ENCODE data around the gene PCDHGC5.

The PCDHGC5 gene

DNA sequence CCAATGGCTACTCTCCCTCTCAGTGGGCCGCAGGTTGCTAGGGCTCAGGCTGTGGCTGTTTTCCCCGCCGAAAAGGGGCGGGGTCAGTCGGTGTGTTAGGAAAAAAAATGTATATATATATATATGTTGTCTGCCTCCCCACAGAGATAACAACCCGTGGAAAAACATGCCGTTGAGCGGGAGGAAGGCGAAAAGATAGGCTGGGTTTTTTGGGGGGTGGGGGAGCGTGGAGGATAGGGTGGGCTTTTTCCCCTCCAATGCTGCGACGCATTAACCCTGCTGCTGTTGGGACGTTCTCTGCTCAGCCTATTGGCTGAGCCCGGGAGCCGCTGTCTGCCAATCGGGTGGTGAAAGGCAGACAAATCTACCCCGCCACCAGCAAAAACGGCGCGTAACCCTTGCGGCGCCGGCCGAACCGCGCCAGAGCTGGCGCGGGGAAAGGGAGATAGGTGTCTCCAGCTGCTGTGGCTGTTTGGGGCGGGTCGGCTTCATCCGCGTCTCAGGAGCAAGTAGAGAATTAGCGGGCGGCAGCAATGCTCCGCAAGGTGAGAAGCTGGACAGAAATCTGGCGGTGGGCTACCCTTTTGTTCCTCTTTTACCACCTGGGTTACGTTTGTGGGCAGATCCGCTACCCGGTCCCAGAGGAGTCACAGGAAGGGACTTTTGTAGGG, 4.1 kb upstream of the PCDHGC5 start, which contains the start of gene PCDHGC4:
PCDHGC4 (plus strand) TSS at position 390 of the 671 bp plus-strand sequence; CDS start at position 534, 144 bp downstream.
- H3K4me3 ChIP-seq (ENCODE audit: low read length), result no peak within 1 kb of the TSS
- TF ChIP-seq ZNF274 (IDR thresholded peaks at IDR 0.05; ENCODE audit: low read depth, low read length), result no peak

DNA sequence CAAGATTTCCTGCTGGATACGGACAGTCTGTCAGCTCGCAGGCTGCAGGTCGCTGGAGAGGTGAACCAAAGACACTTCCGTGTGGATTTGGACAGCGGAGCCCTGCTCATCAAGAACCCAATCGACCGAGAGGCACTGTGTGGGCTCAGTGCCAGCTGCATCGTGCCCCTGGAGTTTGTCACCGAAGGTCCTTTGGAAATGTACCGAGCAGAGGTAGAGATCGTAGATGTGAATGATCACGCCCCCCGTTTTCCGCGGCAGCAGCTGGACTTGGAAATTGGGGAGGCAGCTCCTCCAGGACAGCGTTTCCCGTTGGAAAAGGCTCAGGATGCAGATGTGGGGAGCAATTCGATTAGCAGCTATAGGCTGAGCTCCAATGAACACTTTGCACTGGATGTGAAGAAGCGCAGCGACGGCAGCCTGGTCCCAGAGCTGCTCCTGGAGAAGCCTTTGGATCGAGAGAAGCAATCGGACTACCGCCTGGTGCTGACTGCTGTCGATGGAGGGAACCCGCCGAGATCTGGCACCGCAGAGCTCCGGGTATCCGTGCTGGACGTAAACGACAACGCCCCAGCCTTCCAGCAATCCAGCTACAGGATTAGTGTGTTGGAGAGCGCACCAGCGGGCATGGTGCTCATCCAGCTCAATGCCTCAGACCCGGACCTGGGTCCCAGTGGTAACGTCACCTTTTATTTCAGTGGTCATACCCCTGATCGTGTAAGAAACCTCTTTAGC, 3.4 kb upstream of the PCDHGC5 start:
- no peak overlapping the region for H3K4me3 ChIP-seq (ENCODE audit: low read length)
- TF ChIP-seq ZNF274 (IDR thresholded peaks at IDR 0.05; ENCODE audit: low read depth, low read length), result no peak

DNA sequence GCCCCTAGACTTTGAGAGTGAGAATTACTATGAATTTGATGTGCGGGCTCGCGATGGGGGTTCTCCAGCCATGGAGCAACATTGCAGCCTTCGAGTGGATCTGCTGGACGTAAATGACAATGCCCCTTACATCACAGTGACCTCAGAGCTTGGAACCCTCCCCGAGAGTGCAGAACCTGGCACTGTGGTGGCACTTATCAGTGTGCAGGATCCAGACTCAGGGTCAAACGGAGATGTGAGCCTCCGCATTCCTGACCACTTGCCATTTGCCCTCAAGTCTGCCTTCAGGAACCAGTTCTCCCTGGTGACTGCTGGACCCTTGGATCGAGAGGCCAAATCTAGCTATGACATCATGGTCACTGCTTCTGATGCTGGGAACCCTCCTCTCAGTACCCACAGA, 2.8 kb upstream of the PCDHGC5 start:
- no peak for TF ChIP-seq ZNF274 (IDR thresholded peaks at IDR 0.05; ENCODE audit: low read depth, low read length)
- H3K4me3 ChIP-seq (ENCODE audit: low read length), result no peak overlapping the region

DNA sequence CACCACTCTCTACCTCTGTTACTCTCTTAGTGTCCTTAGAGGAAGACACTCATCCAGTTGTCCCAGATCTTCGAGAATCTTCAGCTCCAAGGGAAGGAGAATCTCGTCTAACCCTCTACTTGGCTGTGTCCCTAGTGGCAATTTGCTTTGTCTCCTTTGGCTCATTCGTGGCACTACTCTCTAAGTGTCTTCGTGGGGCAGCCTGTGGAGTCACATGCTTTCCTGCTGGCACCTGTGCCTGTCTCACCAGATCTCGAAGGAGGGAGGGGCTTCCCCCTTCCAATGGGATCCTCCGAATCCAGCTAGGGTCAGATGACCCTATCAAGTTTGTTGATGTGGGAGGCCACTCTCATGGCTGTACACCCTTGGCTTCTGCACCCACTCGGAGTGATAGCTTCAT, 1.8 kb upstream of the PCDHGC5 start:
- H3K4me3 ChIP-seq (ENCODE audit: low read length), result no peak overlapping the region
- no peak for TF ChIP-seq ZNF274 (IDR thresholded peaks at IDR 0.05; ENCODE audit: low read depth, low read length)

DNA sequence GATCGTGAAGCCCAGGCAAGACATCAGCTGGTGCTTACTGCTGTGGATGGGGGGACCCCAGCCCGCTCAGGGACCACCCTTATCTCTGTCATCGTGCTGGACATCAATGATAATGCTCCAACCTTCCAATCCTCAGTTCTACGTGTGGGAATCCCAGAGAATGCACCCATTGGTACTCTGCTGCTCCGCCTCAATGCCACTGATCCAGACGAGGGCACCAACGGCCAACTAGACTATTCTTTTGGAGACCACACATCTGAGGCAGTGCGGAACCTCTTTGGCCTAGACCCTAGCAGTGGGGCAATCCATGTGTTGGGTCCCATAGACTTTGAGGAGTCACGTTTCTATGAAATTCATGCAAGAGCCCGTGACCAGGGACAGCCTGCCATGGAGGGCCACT, 960 bp downstream of the PCDHGC5 start:
- H3K4me3 ChIP-seq (ENCODE audit: low read length), result no peak overlapping the region
- no peak for TF ChIP-seq ZNF274 (IDR thresholded peaks at IDR 0.05; ENCODE audit: low read depth, low read length)

DNA sequence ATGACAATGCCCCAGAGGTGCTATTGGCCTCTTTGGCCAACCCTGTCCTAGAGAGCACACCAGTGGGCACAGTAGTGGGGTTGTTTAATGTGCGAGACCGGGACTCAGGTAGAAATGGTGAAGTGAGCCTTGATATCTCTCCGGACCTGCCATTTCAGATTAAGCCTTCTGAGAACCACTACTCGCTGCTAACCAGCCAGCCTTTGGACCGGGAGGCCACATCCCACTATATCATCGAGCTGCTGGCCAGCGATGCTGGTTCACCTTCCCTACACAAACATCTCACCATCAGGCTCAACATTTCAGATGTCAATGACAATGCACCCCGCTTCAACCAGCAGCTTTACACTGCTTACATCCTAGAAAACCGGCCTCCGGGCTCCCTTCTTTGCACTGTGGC, 1.4 kb downstream of the PCDHGC5 start:
- no peak overlapping the region for H3K4me3 ChIP-seq (ENCODE audit: low read length)
- no peak for TF ChIP-seq ZNF274 (IDR thresholded peaks at IDR 0.05; ENCODE audit: low read depth, low read length)

DNA sequence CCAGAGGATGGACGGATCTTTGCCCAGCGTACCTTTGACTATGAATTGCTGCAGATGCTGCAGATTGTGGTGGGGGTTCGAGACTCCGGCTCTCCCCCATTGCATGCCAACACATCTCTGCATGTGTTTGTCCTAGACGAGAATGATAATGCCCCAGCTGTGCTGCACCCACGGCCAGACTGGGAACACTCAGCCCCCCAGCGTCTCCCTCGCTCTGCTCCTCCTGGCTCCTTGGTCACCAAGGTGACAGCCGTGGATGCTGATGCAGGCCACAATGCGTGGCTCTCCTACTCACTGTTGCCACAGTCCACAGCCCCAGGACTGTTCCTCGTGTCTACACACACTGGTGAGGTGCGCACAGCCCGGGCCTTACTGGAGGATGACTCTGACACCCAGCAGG, 1.9 kb downstream of the PCDHGC5 start:
- no peak for TF ChIP-seq ZNF274 (IDR thresholded peaks at IDR 0.05; ENCODE audit: low read depth, low read length)
- H3K4me3 ChIP-seq (ENCODE audit: low read length), result no peak overlapping the region

DNA sequence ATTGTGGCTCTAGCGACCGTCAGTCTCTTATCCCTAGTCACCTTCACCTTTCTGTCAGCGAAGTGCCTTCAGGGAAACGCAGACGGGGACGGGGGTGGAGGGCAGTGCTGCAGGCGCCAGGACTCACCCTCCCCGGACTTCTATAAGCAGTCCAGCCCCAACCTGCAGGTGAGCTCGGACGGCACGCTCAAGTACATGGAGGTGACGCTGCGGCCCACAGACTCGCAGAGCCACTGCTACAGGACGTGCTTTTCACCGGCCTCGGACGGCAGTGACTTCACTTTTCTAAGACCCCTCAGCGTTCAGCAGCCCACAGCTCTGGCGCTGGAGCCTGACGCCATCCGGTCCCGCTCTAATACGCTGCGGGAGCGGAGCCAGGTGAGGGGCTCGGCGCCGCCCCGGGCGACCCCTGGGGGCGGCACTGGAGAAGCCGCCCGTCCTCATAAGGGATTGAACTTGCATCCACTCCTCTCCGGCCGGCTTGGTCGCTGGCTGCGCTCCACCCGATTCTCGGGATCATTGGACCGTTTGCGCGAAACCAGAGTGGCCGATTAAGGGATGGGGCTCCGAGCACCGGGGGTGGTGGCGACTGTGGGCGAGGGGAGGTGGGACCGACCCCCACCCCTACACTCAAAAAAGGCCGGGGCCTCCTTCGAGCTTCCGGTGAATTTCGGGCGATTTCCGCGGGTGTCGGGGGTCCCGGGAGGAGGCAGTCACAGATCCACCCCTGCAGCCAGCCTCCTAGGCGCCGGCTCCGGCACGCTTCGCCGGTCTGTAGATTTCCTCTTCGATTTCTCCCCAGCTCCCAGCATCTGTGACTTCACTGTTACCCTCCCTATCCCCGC, 2.7 kb downstream of the PCDHGC5 start:
- no peak overlapping the region; the same call in 1 of the 2 replicates for H3K4me3 ChIP-seq (ENCODE audit: low read length)
- TF ChIP-seq ZNF274 (IDR thresholded peaks at IDR 0.05; ENCODE audit: low read depth, low read length), result no peak

DNA sequence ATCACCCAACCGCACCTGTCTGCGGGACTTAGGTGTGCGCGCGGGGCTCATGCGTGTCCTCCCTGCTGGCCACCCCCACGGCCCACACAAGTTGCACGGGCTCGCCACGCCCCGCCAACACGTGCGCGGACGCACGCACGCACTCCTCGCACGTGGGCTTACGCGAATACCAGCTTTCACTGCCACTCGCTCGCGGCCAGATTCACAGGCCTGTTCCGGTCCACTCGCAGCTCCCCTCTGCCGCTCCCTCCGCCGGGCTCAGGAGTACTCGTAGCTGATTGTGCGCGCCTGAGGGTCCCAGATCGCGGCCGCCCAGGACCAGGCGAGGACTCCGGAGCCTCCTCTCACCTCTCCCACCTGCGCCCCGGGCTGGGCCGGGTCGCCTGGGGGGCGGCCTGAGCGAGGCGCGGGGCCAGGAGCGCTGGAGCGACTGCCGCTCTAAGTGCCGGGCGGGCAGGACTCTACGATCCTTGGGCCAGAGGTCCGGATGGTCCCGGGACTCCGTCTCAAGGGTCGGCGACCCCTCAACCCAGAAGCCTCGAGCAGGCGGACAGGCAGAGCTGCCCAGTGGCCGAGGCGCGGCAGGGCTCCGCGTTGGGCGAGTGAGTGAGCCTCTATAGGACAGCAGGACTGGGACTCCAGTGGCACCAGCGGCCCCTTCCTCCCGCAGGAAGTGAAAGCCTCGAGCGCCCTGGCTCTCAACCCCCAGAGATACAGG, 3.4 kb downstream of the PCDHGC5 start:
- H3K4me3 ChIP-seq (ENCODE audit: low read length), result no peak overlapping the region; the same call in 1 of the 2 replicates

DNA sequence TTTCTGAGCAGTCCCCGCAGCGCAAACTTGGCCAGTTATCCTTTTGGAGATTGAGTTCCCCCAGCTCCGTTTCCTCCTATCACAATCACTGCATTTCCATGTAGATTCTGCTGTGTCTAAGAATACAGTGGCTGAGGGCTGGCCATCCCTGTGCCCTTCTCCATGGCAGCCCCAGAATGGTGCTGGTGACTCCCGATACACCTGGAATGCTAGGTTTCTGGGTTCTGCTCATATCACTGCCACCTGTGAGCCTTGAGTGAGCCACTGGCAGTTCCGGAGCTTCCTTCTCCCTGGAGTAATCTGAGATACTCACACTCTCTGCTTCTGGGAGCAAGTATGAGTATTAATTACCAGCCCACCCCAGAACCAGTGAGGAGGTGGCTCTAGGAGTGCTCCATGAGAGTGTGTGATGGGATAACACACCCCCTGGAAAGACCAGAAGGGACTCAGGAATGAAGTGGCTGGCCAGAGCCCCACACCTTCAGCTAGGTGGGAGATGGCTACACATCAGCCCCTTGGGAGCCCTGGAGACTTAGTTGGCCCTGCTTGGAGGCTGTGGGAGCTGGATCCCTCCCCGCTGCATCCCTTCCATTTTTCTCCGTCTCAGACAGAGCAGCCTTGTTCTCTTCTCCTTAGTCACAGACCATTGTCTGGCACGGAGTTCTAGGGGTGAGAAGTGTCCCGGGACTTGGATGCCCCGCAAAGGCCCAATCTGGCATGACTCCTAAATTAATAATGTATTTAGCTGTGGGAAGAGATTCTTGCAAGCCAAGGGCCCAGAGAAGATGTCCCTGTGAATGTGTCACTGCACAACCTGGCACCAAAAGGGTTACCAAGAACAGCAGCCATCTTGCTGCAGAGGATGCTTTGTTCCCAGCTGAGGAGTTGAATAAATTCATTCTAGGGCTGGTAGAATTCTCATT, 4.9 kb downstream of the PCDHGC5 start:
- no peak overlapping the region for H3K4me3 ChIP-seq (ENCODE audit: low read length)
- no peak for TF ChIP-seq ZNF274 (IDR thresholded peaks at IDR 0.05; ENCODE audit: low read depth, low read length)

More for the DNA sequence above, 3.4 kb downstream of the PCDHGC5 start:
- TF ChIP-seq ZNF274 (IDR thresholded peaks at IDR 0.05; ENCODE audit: low read depth, low read length), result no peak

DNA sequence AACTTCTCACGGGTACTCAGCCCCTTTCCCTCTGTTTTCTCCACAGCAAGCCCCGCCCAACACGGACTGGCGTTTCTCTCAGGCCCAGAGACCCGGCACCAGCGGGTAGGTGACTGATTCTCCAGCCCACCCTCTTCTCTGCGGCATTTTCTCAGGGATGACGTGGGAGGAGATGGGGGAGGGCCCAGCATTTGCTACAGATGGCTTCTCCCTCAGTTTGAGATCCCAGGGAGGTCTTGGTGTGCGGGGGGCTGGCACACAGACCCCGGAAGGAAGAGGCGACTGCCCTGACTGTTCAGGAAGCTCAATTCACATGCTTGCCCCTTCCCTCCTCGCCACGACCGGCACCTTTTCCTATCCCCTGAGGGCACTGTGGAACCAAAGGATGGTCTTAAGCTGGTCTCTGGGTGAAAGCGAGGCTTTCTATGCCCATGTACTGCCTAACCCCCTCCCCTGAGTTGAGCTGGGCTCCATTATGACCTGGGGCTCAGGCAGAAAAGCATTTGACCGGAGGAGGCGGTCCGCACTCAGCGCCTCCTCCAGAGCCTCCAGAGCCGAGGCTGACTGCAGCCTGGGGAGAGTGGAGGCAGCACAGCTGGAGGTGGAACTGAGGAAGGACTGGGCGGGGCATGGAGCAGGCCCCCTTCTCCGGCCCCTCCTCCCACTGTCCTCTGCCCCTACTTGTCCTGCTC, 6.0 kb downstream of the PCDHGC5 start:
- H3K4me3 ChIP-seq (ENCODE audit: low read length), result no peak overlapping the region
- TF ChIP-seq ZNF274 (IDR thresholded peaks at IDR 0.05; ENCODE audit: low read depth, low read length), result no peak

DNA sequence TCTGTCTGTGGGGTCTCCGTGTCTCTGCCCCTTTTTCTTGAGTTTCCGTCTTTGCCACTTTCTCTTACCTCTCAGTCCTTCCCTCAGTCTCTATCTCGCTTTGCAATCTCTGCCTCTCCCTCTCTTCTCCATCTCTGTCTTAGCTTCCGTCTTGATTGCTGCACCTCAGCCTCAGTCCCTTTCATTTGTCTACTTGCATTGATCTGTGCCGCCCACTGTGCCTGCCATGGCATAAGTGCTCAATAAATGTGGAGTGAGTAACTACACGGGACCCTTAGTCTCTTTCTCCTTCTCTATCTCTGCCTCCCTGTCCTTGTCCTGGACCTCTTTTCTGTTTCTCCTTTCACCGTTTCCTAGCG, 6.6 kb downstream of the PCDHGC5 start:
- no peak for TF ChIP-seq ZNF274 (IDR thresholded peaks at IDR 0.05; ENCODE audit: low read depth, low read length)
- no peak overlapping the region for H3K4me3 ChIP-seq (ENCODE audit: low read length)

Data from GM08714 (cell line).